ENCODE measurements around the gene DAAM1. TPM values are rescaled to one million over a fixed set of nuclear protein-coding genes. Genes with fewer than 3 reads are reported as not detected.

The DAAM1 gene
- total RNA-seq, 1 donor from 2014 or later = 40.7 TPM

- Mint-ChIP-seq H3K36me3 (ENCODE audit: low read depth) (peaks cover 6% of the 10 kb centered on the region), H3K4me1 (ENCODE audit: low read depth) (peaks cover 13% of the 10 kb centered on the region), H3K4me3 (ENCODE audit: unreplicated experiment) (no peak overlapping the region), H3K9me3 (ENCODE audit: low read depth) (peaks cover 5% of the 10 kb centered on the region), H3K27ac (ENCODE audit: unreplicated experiment) (no peak overlapping the region), H3K27me3 (ENCODE audit: low read depth) (no peaks in the 10 kb centered on the region)
- no peak for TF ChIP-seq CTCF (IDR thresholded peaks at IDR 0.05)
- DNase-seq (ENCODE audit: low spot score) = no peak
These were observed 227.6 kb downstream of the DAAM1 start for GRCh38 chr14:59415836-59416602.

- Mint-ChIP-seq H3K27ac (ENCODE audit: unreplicated experiment) (no peak overlapping the region), H3K9me3 (ENCODE audit: low read depth) (peaks cover under 1% of the 10 kb centered on the region), H3K4me3 (ENCODE audit: unreplicated experiment) (no peak overlapping the region), H3K4me1 (ENCODE audit: low read depth) (peaks cover 13% of the 10 kb centered on the region), H3K36me3 (ENCODE audit: low read depth) (peaks cover 6% of the 10 kb centered on the region), H3K27me3 (ENCODE audit: low read depth) (no peaks in the 10 kb centered on the region)
- DNase-seq (ENCODE audit: low spot score) = no peak
- no peak for TF ChIP-seq CTCF (IDR thresholded peaks at IDR 0.05)
These were observed 228.8 kb downstream of the DAAM1 start for GRCh38 chr14:59417311-59417710.

- Mint-ChIP-seq H3K27me3 (ENCODE audit: low read depth) (no peaks in the 10 kb centered on the region), H3K27ac (ENCODE audit: unreplicated experiment) (no peak overlapping the region), H3K4me1 (ENCODE audit: low read depth) (peaks cover 13% of the 10 kb centered on the region), H3K36me3 (ENCODE audit: low read depth) (peaks cover 4% of the 10 kb centered on the region), H3K4me3 (ENCODE audit: unreplicated experiment) (no peak overlapping the region), H3K9me3 (ENCODE audit: low read depth) (no peaks in the 10 kb centered on the region)
- no peak for DNase-seq (ENCODE audit: low spot score)
- no peak for TF ChIP-seq CTCF (IDR thresholded peaks at IDR 0.05)
These were observed 230.8 kb downstream of the DAAM1 start for GRCh38 chr14:59419303-59419702.
